SU-DHL-6 (cell line): Measurements from ENCODE around the gene WDR90.

Experiments used
- CTCF ChIP-seq: fragments of 200-600 bp; sonication (generic); IDR thresholded peaks from one replicate; pipeline ENCODE4 v1.5.1; 2017; ENCODE audit warnings: antibody characterized with exemption, mild to moderate bottlenecking, low read length, moderate library complexity; ENCODE audit not compliant: insufficient read depth, poor library complexity, severe bottlenecking
- EZH2phosphoT487 ChIP-seq: fragments of 200-600 bp; sonication (generic), shearing (Covaris generic); conservative IDR thresholded peaks from 2 replicates; pipeline ENCODE4 v1.6.1; 2018; ENCODE audit warnings: mild to moderate bottlenecking, antibody characterized with exemption, low read length, moderate library complexity, mixed read lengths

GRCh38 chr16:637081-638018 lies 11.8 kb upstream of the WDR90 start:
- TF ChIP-seq CTCF = no peak
- TF ChIP-seq EZH2phosphoT487 = no peak
